Glomerular visceral epithelial cell (primary cell): ENCODE data around the gene FRS2.
A peak's percentile ranks its signal among the peaks of the same experiment; 100 is the strongest.

Experiments used
- DNase-seq: peaks from one replicate; pipeline ENCODE4 v3.0.0-alpha.2; 2016; ENCODE audit errors: extremely low spot score

The FRS2 gene

GRCh38 chr12:69464428-69464827 lies 5.8 kb upstream of the FRS2 start:
- no peak for DNase-seq

GRCh38 chr12:69466867-69467266 lies 3.3 kb upstream of the FRS2 start:
- no peak for DNase-seq

- no peak for DNase-seq
Measured at GRCh38 chr12:69467366-69467765, 2.8 kb upstream of the FRS2 start.

- no peak for DNase-seq
Measured at GRCh38 chr12:69468237-69469026, 1.8 kb upstream of the FRS2 start.

GRCh38 chr12:69469854-69470188 lies 367 bp upstream of the FRS2 start:
- no peak for DNase-seq

- DNase-seq, result no peak
Measured at GRCh38 chr12:69471076-69471430, 865 bp downstream of the FRS2 start.

- no peak for DNase-seq
Measured at GRCh38 chr12:69471667-69472385, 1.6 kb downstream of the FRS2 start.

- no peak for DNase-seq
Measured at GRCh38 chr12:69473262-69473661, 3.1 kb downstream of the FRS2 start.

GRCh38 chr12:69474456-69474855 lies 4.3 kb downstream of the FRS2 start:
- no peak for DNase-seq

- DNase-seq, result peak; percentile 24
Measured at GRCh38 chr12:69475237-69475975, 5.2 kb downstream of the FRS2 start.

- no peak for DNase-seq
Measured at GRCh38 chr12:69476276-69477017, 6.3 kb downstream of the FRS2 start.

- DNase-seq, result no peak
Measured at GRCh38 chr12:69479675-69480074, 9.5 kb downstream of the FRS2 start.

- no peak for DNase-seq
Measured at GRCh38 chr12:69480698-69481097, 10.5 kb downstream of the FRS2 start.

GRCh38 chr12:69481133-69481532 lies 10.9 kb downstream of the FRS2 start:
- DNase-seq, result no peak

- no peak for DNase-seq
Measured at GRCh38 chr12:69483700-69484099, 13.5 kb downstream of the FRS2 start.

- no peak for DNase-seq
Measured at GRCh38 chr12:69484428-69484827, 14.2 kb downstream of the FRS2 start.

GRCh38 chr12:69490920-69491643 lies 20.9 kb downstream of the FRS2 start:
- DNase-seq, result no peak

GRCh38 chr12:69492739-69493138 lies 22.6 kb downstream of the FRS2 start:
- DNase-seq, result no peak

- no peak for DNase-seq
Measured at GRCh38 chr12:69495071-69495470, 24.9 kb downstream of the FRS2 start.

GRCh38 chr12:69497308-69498026 lies 27.3 kb downstream of the FRS2 start:
- DNase-seq, result peak; percentile 26

- DNase-seq, result peak; percentile 24
Measured at GRCh38 chr12:69500631-69501030, 30.4 kb downstream of the FRS2 start.
